SKM-1 treated with dmso at 0.1 percent for 144 hours (cell line): Measurements from ENCODE around the gene DNAL1.
"Not testable (repeated sequence)": the region's sequence is repeated elsewhere in the genome, so short reads cannot be mapped to it uniquely, and the experiment has no call there.

Source experiments
- DNase-seq: peaks from one replicate; lab custom pipeline; 2025; ENCODE audit not compliant: unreplicated experiment; lab: John Stamatoyannopoulos, UW

Gene DNAL1

DNA sequence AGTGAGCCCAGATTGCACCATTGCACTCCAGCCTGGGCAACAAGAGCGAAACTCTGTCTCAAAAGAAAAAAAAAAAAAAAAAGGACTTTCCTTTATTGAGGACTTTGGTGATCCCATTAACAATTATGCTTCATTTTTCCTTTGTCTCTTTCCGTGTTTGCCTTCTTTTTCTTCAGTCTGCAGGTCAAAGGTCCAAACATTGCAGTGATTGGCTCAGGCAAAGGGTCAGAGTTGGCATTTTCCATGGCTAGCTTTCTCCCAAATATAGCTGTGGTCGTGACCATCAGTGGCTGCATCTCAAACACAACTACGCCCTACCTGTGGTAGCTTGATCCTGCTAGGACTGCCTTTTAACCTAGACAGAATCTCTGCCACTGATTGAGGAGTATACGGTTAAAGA, 7.0 kb upstream of the DNAL1 start:
- DNase-seq: no peak

DNA sequence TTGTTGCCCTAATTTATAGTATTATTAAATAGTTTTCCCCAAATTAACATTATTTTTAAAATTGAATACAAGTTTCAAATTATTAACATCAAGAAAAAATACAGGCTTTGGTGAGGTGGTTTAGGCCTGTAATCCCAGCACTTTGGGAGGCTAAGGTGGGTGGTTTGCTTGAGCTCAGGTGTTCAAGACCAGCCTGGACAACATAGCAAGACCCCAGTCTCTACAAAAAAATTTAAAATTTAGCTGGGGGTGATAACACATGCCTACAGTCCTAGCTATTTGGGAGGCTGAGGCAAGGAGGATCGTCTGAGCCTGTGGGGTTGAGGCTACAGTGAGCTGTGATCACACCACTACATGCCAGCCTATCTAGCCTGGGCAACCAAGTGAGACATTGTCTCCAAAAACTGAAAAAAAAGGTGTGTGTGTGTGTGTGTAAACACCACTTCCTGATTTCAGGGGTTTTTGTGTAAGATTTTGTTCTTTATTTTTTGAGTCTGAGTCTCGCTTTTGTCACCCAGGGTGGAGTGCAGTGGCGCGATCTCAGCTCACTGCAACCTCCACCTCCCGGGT, 3.9 kb upstream of the DNAL1 start:
- DNase-seq: no peak

DNA sequence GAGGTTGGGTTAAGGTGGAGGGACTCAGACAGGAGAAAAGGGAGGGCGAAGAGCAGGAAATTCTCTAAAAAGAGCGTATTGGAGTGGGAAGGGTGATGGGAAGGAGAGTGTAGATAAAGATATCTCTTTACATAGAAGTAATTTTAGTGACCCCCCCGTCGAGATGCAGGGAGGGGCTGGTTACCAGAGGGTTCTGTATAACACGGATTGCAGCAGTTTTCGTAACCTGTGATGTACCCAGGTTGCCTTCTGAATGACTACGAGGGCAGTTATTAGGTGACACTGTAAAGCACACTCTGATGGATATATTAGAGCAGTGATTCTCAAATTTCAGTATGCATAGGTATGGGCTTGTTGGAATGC, 443 bp downstream of the DNAL1 start:
- DNase-seq: no peak

DNA sequence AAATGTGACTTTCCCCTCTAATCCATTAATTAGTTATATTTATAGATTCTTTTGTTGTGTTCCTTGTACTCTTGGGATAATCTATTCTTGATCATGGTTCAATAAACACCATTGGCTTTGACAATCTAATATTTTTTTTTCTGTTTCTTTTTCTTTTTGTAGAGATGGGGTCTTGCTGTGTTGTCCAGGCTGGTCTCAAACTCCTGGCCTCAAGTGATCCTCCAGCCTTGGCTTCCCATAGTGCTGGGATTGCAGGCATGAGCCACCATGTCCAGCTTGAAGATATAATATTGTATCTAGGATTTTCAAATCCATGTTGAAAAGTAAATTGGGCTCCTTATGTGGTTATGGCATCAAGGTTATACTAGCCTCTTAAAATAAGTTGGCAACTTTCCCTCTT, 6.2 kb downstream of the DNAL1 start:
- DNase-seq: no peak

DNA sequence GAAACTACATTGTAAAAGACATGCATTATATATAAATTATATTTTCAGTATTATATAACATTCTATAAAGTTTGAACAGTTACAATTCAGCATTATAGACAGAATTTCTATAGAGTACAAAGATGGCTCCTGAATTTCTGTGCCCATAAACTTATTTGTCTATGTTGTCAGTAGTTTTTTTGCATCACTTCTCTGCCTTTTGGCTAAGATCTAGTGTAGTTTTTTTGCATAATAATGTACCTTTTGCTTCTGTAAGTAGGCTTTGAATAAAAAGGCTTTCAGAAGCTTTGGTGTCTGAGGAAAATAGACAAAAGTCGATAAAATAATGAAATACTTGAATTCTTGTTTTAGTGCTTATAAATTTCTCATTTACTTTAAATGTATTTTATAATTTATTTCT, 11.1 kb downstream of the DNAL1 start:
- DNase-seq: no peak

DNA sequence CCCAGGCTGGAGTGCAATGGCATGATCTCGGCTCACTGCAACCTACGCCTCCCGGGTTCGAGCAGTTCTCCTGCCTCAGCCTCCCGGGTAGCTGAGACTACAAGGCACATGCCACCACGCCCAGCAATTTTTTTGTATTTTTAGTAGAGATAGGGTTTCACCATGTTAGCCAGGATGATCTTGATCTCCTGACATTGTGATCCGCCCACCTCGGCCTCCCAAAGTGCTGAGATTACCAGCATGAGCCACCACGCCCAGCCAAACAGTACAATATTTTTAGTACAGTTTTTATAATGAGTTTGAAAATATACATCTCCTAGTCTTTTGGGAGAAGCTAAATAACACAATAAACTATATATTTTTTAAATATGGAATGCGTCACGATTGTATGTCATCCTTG, 14.4 kb downstream of the DNAL1 start:
- not testable (repeated sequence) for DNase-seq

DNA sequence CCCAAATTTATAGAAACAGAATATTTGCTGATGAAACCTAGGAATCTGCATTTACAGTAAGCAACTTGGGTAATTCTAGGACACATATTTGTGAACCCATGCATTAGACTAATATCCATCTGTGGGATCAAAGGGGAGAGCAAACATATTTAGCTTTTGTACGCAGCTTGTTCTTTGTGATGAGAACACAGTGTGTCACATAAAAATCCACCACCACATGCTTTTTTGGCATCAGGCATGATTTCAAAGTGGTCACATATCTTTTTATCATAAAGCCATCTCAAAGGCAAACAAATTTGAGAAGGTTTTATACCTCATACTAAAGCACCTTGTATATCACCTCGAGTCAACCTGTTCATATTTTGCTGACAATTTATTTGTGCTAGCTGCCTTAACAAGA, 15.7 kb downstream of the DNAL1 start:
- no peak for DNase-seq

DNA sequence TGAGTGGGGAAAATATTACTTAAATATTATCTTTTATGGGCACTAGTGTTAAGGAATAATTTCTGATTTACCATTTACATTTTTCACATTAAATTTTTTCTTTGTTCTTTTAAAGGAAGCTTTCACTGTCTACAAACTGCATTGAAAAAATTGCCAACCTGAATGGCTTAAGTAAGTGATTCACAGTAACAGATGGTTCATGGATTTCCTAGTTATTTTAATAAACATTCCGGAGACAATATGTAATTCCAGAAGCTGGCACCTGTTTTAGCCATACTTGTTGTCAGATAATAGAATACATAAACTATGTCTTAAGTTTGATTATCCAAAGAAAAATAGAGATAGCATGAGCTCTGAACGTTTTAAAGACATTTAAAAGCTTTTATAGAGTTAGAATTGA, 17.1 kb downstream of the DNAL1 start:
- DNase-seq: no peak

DNA sequence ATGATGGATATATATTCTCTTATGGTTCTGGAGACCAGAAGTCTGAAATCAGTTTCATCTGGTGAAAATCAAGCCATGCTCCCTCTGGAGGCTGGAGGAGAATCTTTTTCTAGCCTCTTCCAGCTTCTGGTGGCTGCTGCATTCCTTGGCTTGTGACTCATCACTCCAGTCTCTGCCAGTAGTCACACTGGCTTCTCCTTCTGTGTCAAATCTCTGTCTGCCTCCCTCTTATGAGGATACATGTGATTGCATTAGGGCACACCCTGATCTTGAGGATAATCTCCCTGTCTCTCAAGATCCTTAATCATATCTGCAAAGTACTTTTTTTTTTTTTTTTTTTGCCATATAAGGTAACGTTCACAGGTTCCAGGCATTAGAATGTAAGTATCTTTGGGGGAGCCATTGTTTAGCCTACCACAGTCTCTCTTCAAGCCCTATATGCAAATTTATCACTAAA, 17.7 kb downstream of the DNAL1 start:
- DNase-seq: peak; percentile 1

DNA sequence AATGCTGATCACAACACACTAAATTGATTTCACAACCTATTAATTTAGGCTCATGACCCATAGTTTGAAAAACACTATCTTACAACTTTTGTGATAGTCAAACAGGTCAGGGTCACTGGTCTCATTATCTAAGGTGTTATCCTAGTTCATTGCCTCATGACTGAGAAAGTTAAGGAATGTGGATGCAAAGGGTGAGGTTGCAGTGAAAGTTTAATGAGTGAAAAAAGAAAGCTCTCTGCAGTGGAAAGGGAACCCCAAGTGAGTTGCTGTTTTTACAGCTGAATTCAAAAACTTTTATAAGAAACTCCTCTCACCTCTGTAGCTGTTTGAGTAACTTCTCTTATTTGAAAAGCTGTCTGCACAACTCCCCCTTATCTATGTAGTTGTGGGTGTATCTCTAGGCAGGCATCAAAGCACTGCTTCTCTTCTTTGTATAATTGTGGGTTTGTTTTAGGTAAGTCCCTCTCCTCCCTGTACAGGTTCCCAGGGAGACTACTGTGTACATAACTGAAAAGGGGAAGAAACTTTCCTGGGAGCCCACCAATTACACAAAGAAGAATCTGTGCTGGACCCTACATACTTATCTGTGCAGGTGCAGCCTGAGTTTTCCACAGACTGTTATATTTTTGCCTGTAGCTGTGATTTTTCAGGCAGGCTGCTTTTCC, 18.9 kb downstream of the DNAL1 start:
- no peak for DNase-seq

DNA sequence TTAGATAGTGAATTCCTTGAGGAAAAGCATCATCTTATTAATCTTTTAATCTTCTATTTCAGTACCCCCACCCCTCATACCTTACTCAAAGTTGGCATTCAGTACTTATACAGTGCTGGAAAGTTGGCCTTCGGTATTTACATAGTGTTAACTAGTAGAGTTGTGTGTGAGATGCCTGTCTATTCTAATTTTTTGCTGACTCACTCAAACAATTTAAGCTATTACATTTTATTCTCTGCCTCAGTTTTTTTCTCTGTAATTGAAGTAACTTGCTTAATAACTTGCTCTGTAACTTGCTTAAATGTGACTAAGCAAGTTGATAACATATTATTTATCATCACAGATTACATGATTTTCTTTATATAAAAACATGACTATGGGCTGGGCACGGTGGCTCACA, 20.3 kb downstream of the DNAL1 start:
- DNase-seq: no peak

DNA sequence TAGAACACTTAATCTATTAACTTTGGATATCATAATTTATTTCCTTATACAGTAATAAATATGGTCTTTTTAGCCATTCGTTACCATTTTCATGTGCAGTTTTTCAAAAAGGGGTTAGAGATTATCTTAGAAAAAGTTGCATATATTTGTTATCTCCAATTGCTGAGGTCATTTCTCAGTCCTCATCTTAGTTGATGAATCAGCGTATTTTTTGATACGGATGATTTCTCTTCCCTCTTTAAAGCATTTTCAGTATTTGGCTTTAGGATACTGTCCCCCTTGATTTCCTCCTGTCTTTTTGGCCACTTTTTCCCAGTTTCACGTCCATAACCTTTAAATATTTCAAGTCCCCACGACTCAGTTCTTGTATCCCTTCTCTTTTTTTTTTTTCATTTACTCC, 21.8 kb downstream of the DNAL1 start:
- DNase-seq: no peak

DNA sequence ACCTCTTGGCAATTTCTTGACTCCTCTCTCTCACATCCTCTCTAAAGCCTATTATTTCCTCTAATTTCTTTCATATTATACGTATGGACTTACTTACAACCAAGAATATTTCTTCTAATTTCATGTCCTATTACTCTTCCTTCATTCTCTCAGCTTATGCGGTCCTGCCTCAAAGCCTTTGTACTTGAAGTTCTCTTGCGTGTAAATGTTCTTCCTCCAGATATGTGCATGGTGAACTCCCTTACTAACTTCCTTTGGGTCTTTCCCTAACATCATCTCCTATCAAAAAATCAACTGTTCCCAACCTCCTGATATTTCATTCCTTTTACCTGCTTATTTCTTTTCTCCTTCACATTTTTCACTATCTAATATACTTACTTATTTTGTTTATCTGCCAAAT, 23.1 kb downstream of the DNAL1 start:
- no peak for DNase-seq

DNA sequence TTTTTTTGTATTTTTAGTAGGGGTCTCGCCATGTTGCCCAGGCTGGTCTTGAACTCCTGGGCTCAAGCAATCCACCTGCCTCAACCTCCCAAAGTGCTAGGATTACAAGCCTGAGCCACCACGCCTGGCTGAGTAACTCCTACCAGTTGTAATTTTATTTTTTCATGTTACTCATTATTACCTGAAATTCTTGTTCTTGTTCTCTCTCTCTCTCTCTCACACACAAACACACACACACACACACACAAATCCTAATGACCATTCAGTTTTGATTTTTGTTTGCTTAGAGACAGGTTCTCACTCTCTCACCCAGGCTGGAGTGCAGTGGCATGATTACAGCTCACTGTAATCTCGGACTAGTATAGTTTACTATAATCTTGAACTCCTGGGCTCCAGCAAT, 30.2 kb downstream of the DNAL1 start:
- DNase-seq: no peak

DNA sequence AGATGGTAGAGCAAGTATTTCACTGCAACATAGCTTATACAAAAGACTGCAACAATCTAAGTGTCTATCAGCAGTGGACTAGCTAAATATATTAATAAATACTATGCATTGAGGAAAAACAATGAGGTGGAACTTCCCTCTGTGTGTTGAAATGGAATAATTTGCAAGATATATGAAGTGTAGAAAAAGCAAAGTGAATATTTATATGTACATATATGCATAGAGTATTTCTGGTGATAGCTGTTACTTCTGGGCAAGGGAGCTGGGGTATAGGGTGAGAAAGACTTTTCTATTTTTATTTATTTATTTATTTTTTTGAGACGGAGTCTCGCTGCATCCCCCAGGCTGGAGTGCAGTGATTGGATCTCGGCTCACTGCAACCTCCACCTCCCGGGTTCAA, 33.9 kb downstream of the DNAL1 start:
- no peak for DNase-seq

DNA sequence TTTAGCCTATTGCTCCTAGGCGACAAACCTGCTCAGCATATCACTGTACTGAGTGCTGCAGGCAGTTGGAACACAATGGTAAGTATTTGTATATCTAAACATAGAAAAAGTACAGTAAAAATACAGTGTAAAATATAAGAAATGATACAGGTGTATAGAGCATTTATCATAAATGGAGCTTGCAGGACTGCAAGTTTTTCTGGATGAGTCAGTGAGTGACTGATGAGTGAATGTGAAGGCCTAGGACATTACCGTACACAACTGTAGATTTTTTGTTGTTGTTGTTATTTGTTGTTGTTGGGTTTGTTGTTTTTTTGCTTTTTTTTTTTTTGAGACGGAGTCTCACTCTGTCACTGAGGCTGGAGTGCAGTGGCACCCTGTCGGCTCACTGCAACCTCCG, 36.0 kb downstream of the DNAL1 start:
- no peak for DNase-seq

DNA sequence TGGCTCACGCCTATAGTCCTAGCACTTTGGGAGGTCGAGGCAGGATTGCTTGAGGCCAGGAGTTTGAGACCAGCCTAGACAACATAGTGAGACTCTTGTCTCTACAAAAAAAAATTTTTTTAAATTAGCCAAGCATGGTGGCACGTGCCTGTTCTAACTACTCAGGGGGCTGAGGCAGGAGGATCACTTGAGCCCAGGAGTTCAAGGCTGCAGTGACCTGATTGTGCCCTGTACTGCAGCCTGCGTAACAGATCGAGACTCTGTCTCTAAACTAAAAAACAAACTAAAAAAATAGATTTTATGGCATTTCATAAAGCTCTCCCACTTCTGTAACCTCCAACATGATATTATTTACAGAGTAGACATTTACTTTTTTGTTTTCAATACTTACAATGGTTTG, 39.8 kb downstream of the DNAL1 start:
- no peak for DNase-seq

DNA sequence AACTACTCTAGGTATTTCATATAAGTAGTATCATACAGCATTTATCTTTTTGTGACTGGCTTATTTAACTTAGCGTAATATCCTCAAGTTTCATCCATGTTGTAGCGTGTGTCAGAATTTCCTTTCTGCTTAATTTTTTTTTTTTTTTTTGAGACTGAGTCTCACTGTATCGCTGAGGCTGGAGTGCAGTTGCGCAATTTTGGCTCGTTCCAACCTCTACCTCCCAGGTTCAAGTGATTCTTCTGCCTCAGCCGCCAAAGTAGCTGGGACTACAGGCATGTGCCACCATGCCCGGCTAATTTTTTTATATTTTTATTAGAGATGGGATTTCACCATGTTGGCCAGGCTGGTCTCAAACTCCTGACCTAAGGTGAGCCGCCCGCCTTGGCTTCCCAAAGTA, 40.5 kb downstream of the DNAL1 start:
- no peak for DNase-seq

DNA sequence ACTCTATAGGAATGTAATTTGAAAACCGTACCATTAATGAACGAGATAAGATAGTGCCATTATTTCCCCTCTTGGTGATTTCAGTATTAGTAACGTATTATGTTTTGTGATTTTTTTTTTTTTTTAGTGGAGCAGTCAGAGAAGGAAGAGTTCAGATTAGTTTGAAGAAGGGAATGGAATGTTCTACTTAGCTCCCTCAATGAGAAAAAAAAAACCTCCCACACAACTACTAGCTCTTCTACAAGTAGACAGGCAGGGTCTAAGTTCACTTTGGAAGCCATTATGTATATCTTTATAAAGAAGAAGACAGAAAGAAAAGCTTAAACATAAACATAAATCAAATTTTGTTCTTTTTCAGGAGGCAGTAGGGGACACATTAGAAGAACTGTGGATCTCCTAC, 42.1 kb downstream of the DNAL1 start:
- no peak for DNase-seq

DNA sequence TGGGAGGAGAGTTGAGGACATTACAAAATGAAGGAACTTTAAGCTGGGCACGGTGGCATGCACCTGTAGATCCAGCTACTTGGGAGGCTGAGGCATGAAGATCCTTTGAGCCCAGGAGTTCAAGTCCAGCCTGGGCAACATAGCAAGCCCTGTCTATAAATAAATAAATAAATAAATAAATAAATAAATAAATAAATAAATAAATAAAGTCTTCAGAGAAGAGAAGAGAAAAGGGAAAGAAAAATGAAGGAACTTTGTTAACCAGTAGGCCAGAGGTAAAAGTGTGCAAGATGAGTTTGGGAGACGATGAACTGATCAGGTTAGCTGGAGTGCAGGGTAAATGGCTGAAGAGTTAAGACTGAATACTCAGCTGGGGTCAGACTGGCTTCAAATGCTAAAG, 49.3 kb downstream of the DNAL1 start:
- DNase-seq: no peak

DNA sequence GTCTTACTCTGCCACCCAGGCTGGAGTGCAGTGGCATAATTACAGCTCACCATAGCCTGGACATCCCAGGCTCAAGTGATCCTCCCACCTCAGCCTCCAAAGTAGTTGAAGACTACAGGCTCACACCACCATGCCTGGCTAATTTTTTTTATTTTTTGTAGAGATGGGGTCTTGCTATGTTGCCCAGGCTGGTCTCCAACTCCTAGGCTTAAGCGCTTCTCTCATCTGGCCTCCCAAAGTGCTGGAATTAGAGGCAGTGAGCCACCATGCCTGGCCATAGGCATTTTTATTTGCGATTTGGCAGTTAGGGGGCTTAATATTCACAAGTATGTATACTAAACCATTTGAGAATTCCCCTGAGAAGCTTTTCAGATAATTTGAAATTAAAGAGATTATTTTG, 50.3 kb downstream of the DNAL1 start:
- DNase-seq: no peak

DNA sequence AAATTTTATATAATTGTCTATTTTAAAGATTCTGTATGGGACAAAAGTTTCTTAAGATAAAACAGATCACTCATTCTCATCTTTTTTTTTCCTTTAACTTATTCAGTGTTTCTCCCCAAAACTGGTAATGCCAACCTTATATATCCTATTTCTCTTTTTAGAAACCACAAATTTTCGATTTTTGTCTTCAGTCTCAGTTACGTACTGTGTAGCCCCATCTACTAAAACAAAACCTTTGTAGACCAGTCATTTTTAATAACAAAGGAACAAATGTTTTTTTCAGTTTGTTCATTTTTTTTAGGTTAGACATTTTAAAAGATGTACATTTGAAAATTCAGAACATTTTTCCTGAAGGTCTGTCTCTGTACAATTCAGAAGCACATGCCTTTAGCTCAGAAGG, 51.2 kb downstream of the DNAL1 start:
- no peak for DNase-seq
